K562 (cell line): ENCODE results near the gene PHKA2. TPM values are rescaled to one million over a fixed set of nuclear protein-coding genes. Genes with fewer than 3 reads are reported as not detected.

Source experiments
- ATAC-seq: fragments of 200-7000 bp; cut with Tn5 transposase; 3 replicates; pipeline ENCODE4 v1.9.1; 2020; ENCODE audit warnings: moderate library complexity
- BruUV-seq: library from RNA; stranded (reverse); fragments of 400-500 nt; replicated peaks from 2 replicates; lab custom pipeline; 2021; lab: Mats Ljungman, UMichigan
- CTCF ChIA-PET: fragments of 300-600 bp; formaldehyde crosslinking; extraction: SDS; loops from one replicate; lab custom pipeline; 2021; ENCODE audit warnings: low intra/inter-chr PET ratio; lab: Yijun Ruan, JAX
- POLR2A ChIA-PET: fragments of 300-600, 350-650 bp; sonication (Branson Sonifier 250); formaldehyde crosslinking; extraction: SDS; loops from one replicate; lab custom pipeline; 2021; ENCODE audit warnings: antibody characterized with exemption, inconsistent platforms; lab: Yijun Ruan, JAX
- DNase-seq, 4 experiments: peaks; one replicate each; pipeline versions ENCODE4 v3.0.0 to v3.0.0-alpha.2; 2011 to 2018; ENCODE audit warnings: low spot score in 3 of 4, mixed read lengths in 3 of 4; ENCODE audit errors: extremely low read depth in 1 of 4
- FAIRE-seq: peaks from 2 replicates; lab custom pipeline; 2011; peaks lifted over from hg19 to GRCh38; lab: Jason Lieb, UNC
- H2AFZ ChIP-seq: 2 replicates; pipeline ENCODE4 v1.6.0; 2011; ENCODE audit warnings: low read depth, low read length, control low read depth, inconsistent platforms
- H3K27ac ChIP-seq: fragments of 200-600 bp; 3 replicates; pipeline ENCODE4 v1.8.0; 2011; ENCODE audit warnings: low read depth, mild to moderate bottlenecking, control low read depth, inconsistent platforms, low read length, moderate library complexity, mixed read lengths; ENCODE audit errors: extremely low read depth
- H3K27me3 ChIP-seq, 2 experiments: fragments of 300-600 bp in 1 of 2; 2 replicates in 1 of 2; 3 replicates in 1 of 2; pipeline versions ENCODE4 v1.6.0 to v1.8.0; 2011; ENCODE audit warnings: inconsistent platforms in 2 of 2, low read length in 2 of 2, mild to moderate bottlenecking in 1 of 2, mixed read lengths in 1 of 2, moderate library complexity in 1 of 2; ENCODE audit not compliant: control insufficient read depth in 2 of 2, insufficient read depth in 2 of 2
- H3K36me3 ChIP-seq: fragments of 300-600 bp; 3 replicates; pipeline ENCODE4 v1.8.0; 2011; ENCODE audit warnings: mild to moderate bottlenecking, low read length, inconsistent platforms; ENCODE audit not compliant: control insufficient read depth, insufficient read depth
- H3K4me1 ChIP-seq, 2 experiments: fragments of 200-600 bp in 1 of 2; replicated peaks in 1 of 2; 2 replicates in 1 of 2; 3 replicates in 1 of 2; pipeline versions ENCODE4 v1.5.1 to v1.8.0; 2011; ENCODE audit warnings: inconsistent platforms in 2 of 2, low read length in 2 of 2, mild to moderate bottlenecking in 1 of 2, mixed read lengths in 1 of 2, moderate library complexity in 1 of 2; ENCODE audit not compliant: control insufficient read depth in 2 of 2, insufficient read depth in 2 of 2
- H3K4me2 ChIP-seq: 2 replicates; pipeline ENCODE4 v1.6.1; 2011; ENCODE audit warnings: low read length, control low read depth, inconsistent platforms, mixed read lengths; ENCODE audit not compliant: insufficient read depth
- H3K4me3 ChIP-seq: fragments of 200-600 bp; sonication (generic), shearing (Covaris generic); 2 replicates; pipeline ENCODE4 v1.5.1; 2016; ENCODE audit warnings: control low read depth, inconsistent platforms
- H3K79me2 ChIP-seq: fragments of 200-600 bp; 3 replicates; pipeline ENCODE4 v1.8.0; 2011; ENCODE audit warnings: low read length, inconsistent platforms; ENCODE audit not compliant: control insufficient read depth, insufficient read depth
- H3K9ac ChIP-seq, 2 experiments: 2 replicates each; pipeline versions ENCODE4 v1.6.0 to v1.6.1; 2011; ENCODE audit warnings: low read depth in 2 of 2, low read length in 2 of 2, control low read depth in 1 of 2, inconsistent platforms in 1 of 2, mild to moderate bottlenecking in 1 of 2, mixed read lengths in 1 of 2; ENCODE audit not compliant: insufficient read depth in 1 of 2
- H3K9me1 ChIP-seq: one replicate; pipeline ENCODE4 v1.6.0; 2011; ENCODE audit warnings: inconsistent platforms, mild to moderate bottlenecking, low read length, moderate library complexity; ENCODE audit not compliant: control insufficient read depth, insufficient read depth
- H3K9me3 ChIP-seq: replicated peaks from 2 replicates; pipeline ENCODE4 v1.5.1; 2011; ENCODE audit warnings: low read depth, low read length, inconsistent platforms; ENCODE audit not compliant: control insufficient read depth, insufficient read depth
- H4K20me1 ChIP-seq: replicated peaks from 2 replicates; pipeline ENCODE4 v1.6.1; 2011; ENCODE audit warnings: low read length, inconsistent platforms, mixed read lengths; ENCODE audit not compliant: control insufficient read depth, insufficient read depth
- CTCF ChIP-seq, 3 experiments: IDR thresholded peaks in 2 of 3; conservative IDR thresholded peaks in 1 of 3; 2 replicates each; pipeline ENCODE4 v1.5.1; 2011 to 2012; ENCODE audit warnings: low read length in 3 of 3, mild to moderate bottlenecking in 3 of 3, control low read depth in 2 of 3, improper control_type of control experiment in 1 of 3, inconsistent platforms in 1 of 3, low read depth in 1 of 3, mixed read lengths in 1 of 3, moderate library complexity in 1 of 3; ENCODE audit not compliant: insufficient read depth in 2 of 3
- DDX20 ChIP-seq: fragments of 450-650 bp; IDR thresholded peaks from 2 replicates; pipeline ENCODE4 v1.6.1; 2016; ENCODE audit warnings: missing genetic modification characterization, low read depth, mild to moderate bottlenecking, missing compliant biosample characterization, moderate library complexity
- HCFC1 ChIP-seq: IDR thresholded peaks from 2 replicates; pipeline ENCODE4 v1.6.1; 2012; ENCODE audit warnings: low read depth, low read length, improper control_type of control experiment
- HES1 ChIP-seq: fragments of 450-650 bp; IDR thresholded peaks from 2 replicates; pipeline ENCODE4 v1.6.1; 2016; ENCODE audit warnings: low read depth, mild to moderate bottlenecking, moderate library complexity
- POLR3G ChIP-seq: IDR thresholded peaks from 2 replicates; pipeline ENCODE4 v1.6.1; 2011; ENCODE audit not compliant: insufficient read length, insufficient replicate concordance; ENCODE audit errors: extremely low read depth
- REST ChIP-seq, 2 experiments: fragments of 450-650 bp; formaldehyde crosslinking in 1 of 2; IDR thresholded peaks; 2 replicates each; pipeline versions ENCODE4 v1.4.0 to v1.6.1; 2014 to 2020; ENCODE audit warnings: mild to moderate bottlenecking in 2 of 2, borderline replicate concordance in 1 of 2, low read depth in 1 of 2
- SAFB2 ChIP-seq: fragments of 200-400 bp; formaldehyde crosslinking; IDR thresholded peaks from 2 replicates; pipeline ENCODE4 v1.6.1; 2018; ENCODE audit warnings: borderline replicate concordance, low read length, low read depth, moderate library complexity; ENCODE audit not compliant: severe bottlenecking
- TRIM28 ChIP-seq: fragments of 450-650 bp; IDR thresholded peaks from 2 replicates; pipeline ENCODE4 v1.6.1; 2017
- ZNF140 ChIP-seq: fragments of 250-450 bp; sonication (Bioruptor Pico); IDR thresholded peaks from 2 replicates; pipeline ENCODE4 v1.8.0; 2021; ENCODE audit warnings: moderate library complexity, mild to moderate bottlenecking, inconsistent platforms
- ZNF431 ChIP-seq: sonication (generic); formaldehyde crosslinking; IDR thresholded peaks from 2 replicates; pipeline ENCODE4 v1.8.0; 2022; ENCODE audit warnings: mild to moderate bottlenecking, missing genetic modification reagents
- ZNF444 ChIP-seq: fragments of 250-450 bp; sonication (Bioruptor Pico); IDR thresholded peaks from 2 replicates; pipeline ENCODE4 v1.4.0; 2020; ENCODE audit warnings: mild to moderate bottlenecking, moderate library complexity
- ZNF695 ChIP-seq: fragments of 450-650 bp; formaldehyde crosslinking; IDR thresholded peaks from 2 replicates; pipeline ENCODE4 v1.4.0; 2020; ENCODE audit warnings: mild to moderate bottlenecking, moderate library complexity
- WGBS: fragments of 100-300 bp; shearing (Covaris generic); methylation state at CpG from one replicate; pipeline ENCODE4 v1.1.6; 2016; ENCODE audit warnings: low coverage, mixed read lengths; ENCODE audit not compliant: insufficient coverage; ENCODE audit errors: missing lambda C conversion rate; 5-methylcytosine and 5-hydroxymethylcytosine counted together
- in situ Hi-C: fragments of 300-500 bp; cut with MboI; formaldehyde crosslinking; loops from 4 replicates; pipeline ENCODE4 v1.15.0; 2018; ENCODE audit warnings: inconsistent platforms, mixed read lengths
- intact Hi-C: fragments of 100-400 bp; cut with micrococcal nuclease; formaldehyde crosslinking; loops from 2 replicates; pipeline ENCODE4 v1.14.2; 2022
- polyA plus RNA-seq, 8 experiments: library from polyadenylated mRNA; depleted of rRNA in 4 of 8; stranded (reverse) in 5 of 8; unstranded in 3 of 8; fragments of >200 nt; fragmentation: Nextera tagmentation in 2 of 8; fragmentation: Illumina TruSeq in 1 of 8; extraction: Ambion mirVana in 2 of 8; extraction: Trizol in 1 of 8; gene quantifications; 2 replicates each; pipeline versions ENCODE4 v1.2.1 to v1.2.3, GENCODE V29; 2011 to 2014; ENCODE audit warnings: inconsistent platforms in 1 of 8, missing spikeins in 1 of 8
- total RNA-seq, 7 experiments: library from RNA; depleted of rRNA in 6 of 7; stranded (reverse); fragments of >200 nt in 6 of 7; fragmentation: Illumina TruSeq in 2 of 7; extraction: Trizol in 2 of 7; gene quantifications; 2 replicates each; pipeline versions ENCODE4 v1.2.1 to v1.2.3, GENCODE V29; 2011 to 2021; ENCODE audit warnings: low replicate concordance in 1 of 7

Gene PHKA2
- total and polyA plus RNA-seq, 9 of the 15 experiments (the other 6 are each of a cell fraction or from before 2014, with no cell fraction given), result 2.8 to 33.1 (median 20.3) TPM

- WGBS, result 4% methylated on average over 3 of the region's 3 CpGs
- no peaks in the 10 kb centered on the region for H4K20me1 ChIP-seq
- no peak overlapping the region for H3K27ac ChIP-seq
- no peak overlapping the region for H3K4me2 ChIP-seq
- no peaks in the 10 kb centered on the region for H3K79me2 ChIP-seq
- no peaks in the 10 kb centered on the region for H3K4me1 ChIP-seq
- no TSS peak for BruUV-seq
- DNase-seq, result peak; percentile 30 to 49 (median 42)
- ATAC-seq, result peak; percentile 75
- no peak overlapping the region for H3K9ac ChIP-seq
- no peaks in the 10 kb centered on the region for H3K9me1 ChIP-seq
- ChIA-PET POLR2A (no interaction called here), CTCF (interaction anchor here (2.3 kb wide), 1 partner anchor 317 kb away, joined by 14 read pairs; no protein-coding TSS in a partner anchor)
- in situ Hi-C loops, result no loop called here
- H3K9me3 ChIP-seq, result no peaks in the 10 kb centered on the region
- peak; percentile 11 for FAIRE-seq
- no peak overlapping the region for H2AFZ ChIP-seq
- intact Hi-C loops, result loop anchor here (1.0 to 10.0 kb wide), 3 partner anchors 209 to 622 kb away; no protein-coding TSS in a partner anchor
- H3K4me3 ChIP-seq, result no peak overlapping the region
- no peaks in the 10 kb centered on the region for H3K36me3 ChIP-seq
- peaks cover 0 to 14% of the 10 kb centered on the region in 2 experiments; a peak in 4 of 5 replicates for H3K27me3 ChIP-seq
- TF ChIP-seq ZNF431 (CRISPR knock-in tag), result no peak
- no peak for TF ChIP-seq POLR3G
- TF ChIP-seq HES1, result no peak
- TF ChIP-seq DDX20 (tag), result no peak
- TF ChIP-seq SAFB2, result no peak
- peak; percentile 31; the same call in 1 of the 2 replicates for TF ChIP-seq REST (IDR thresholded peaks at IDR 0.05; ENCODE audit: borderline replicate concordance)
- TF ChIP-seq REST (CRISPR knock-in tag; IDR thresholded peaks at IDR 0.05; ENCODE audit: low read depth), result no peak
- TF ChIP-seq ZNF140 (CRISPR knock-in tag), result no peak
- no peak for TF ChIP-seq ZNF444 (CRISPR knock-in tag)
- no peak for TF ChIP-seq TRIM28
- TF ChIP-seq CTCF (IDR thresholded peaks at IDR 0.05 in 2 of 3, conservative IDR thresholded peaks at IDR 0.05 in 1 of 3; ENCODE audit: insufficient read depth in 2 of 3, low read depth in 1 of 3, low read length in 3 of 3), result peak; percentile 56 to 71 (median 67)
- TF ChIP-seq HCFC1, result no peak
- TF ChIP-seq ZNF695 (CRISPR knock-in tag), result no peak
Observed at GRCh38 chrX:19017271-19017670, 33.4 kb upstream of the PHKA2 start.
